Measurements from ENCODE around the gene KCNJ6. TPM values are rescaled to one million over a fixed set of nuclear protein-coding genes. Genes with fewer than 3 reads are reported as not detected.

The KCNJ6 gene
- total and polyA plus RNA-seq, 9 of the 15 experiments (the other 6 are each of a cell fraction or from before 2014, with no cell fraction given) = 0.06 to 0.21 (median 0.13) TPM; not detected in 1

- TF ChIP-seq ZKSCAN1 (IDR thresholded peaks at IDR 0.05; ENCODE audit: low read depth, low read length) = no peak
- no peak for TF ChIP-seq CREB1 (IDR thresholded peaks at IDR 0.05)
- no peak for TF ChIP-seq CREB1 (CRISPR knock-in tag; IDR thresholded peaks at IDR 0.05)
- TF ChIP-seq TEAD4 (IDR thresholded peaks at IDR 0.05; ENCODE audit: low read length) = 0 out of 2 replicates have a peak, but pooled peaks have one; percentile 28
- TF ChIP-seq TEAD4 (CRISPR knock-in tag; IDR thresholded peaks at IDR 0.05; ENCODE audit: borderline replicate concordance) = no peak
- no peak for TF ChIP-seq GABPB1 (CRISPR knock-in tag; IDR thresholded peaks at IDR 0.05)
- TF ChIP-seq TSC22D4 (tag; IDR thresholded peaks at IDR 0.05) = no peak
- no peak for TF ChIP-seq KHSRP (IDR thresholded peaks at IDR 0.05)
- TF ChIP-seq KAT2B (IDR thresholded peaks at IDR 0.05; ENCODE audit: low read depth, low read length) = no peak
- no peak for TF ChIP-seq SMARCA5 (IDR thresholded peaks at IDR 0.05)
- TF ChIP-seq MITF (IDR thresholded peaks at IDR 0.05) = no peak
- no peak for TF ChIP-seq ETV1 (tag; conservative IDR thresholded peaks at IDR 0.05; ENCODE audit: low read depth)
- TF ChIP-seq ETV5 (CRISPR knock-in tag; IDR thresholded peaks at IDR 0.05; ENCODE audit: low read depth) = 0 out of 2 replicates have a peak, but pooled peaks have one; percentile 19
- no peak for TF ChIP-seq NFIX (CRISPR knock-in tag; IDR thresholded peaks at IDR 0.05; ENCODE audit: low read depth)
- no peak for TF ChIP-seq TAF9B (IDR thresholded peaks at IDR 0.05; ENCODE audit: partially characterized antibody)
- TF ChIP-seq HMBOX1 (IDR thresholded peaks at IDR 0.05) = no peak
- TF ChIP-seq CUX1 (CRISPR knock-in tag; IDR thresholded peaks at IDR 0.05) = no peak
- no peak for TF ChIP-seq ZNF436 (CRISPR knock-in tag; IDR thresholded peaks at IDR 0.05)
- no peak for TF ChIP-seq PCBP1 (IDR thresholded peaks at IDR 0.05; ENCODE audit: low read depth, low read length, poor library complexity, severe bottlenecking)
- TF ChIP-seq MAFG (tag; conservative IDR thresholded peaks at IDR 0.05) = no peak
- TF ChIP-seq, protein P1, sequence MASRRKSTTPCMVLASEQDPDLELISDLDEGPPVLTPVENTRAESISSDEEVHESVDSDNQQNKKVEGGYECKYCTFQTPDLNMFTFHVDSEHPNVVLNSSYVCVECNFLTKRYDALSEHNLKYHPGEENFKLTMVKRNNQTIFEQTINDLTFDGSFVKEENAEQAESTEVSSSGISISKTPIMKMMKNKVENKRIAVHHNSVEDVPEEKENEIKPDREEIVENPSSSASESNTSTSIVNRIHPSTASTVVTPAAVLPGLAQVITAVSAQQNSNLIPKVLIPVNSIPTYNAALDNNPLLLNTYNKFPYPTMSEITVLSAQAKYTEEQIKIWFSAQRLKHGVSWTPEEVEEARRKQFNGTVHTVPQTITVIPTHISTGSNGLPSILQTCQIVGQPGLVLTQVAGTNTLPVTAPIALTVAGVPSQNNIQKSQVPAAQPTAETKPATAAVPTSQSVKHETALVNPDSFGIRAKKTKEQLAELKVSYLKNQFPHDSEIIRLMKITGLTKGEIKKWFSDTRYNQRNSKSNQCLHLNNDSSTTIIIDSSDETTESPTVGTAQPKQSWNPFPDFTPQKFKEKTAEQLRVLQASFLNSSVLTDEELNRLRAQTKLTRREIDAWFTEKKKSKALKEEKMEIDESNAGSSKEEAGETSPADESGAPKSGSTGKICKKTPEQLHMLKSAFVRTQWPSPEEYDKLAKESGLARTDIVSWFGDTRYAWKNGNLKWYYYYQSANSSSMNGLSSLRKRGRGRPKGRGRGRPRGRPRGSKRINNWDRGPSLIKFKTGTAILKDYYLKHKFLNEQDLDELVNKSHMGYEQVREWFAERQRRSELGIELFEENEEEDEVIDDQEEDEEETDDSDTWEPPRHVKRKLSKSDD (conservative IDR thresholded peaks at IDR 0.05; ENCODE audit: low read length) = no peak
Observed at GRCh38 chr21:37582590-37582989, 333.7 kb downstream of the KCNJ6 start (continued).

Data from K562 (cell line).